PFSK-1 (cell line): ENCODE data around the gene SPHK2.
A peak's percentile ranks its signal among the peaks of the same experiment; 100 is the strongest.

Source experiments
- POLR2AphosphoS5 ChIP-seq: IDR thresholded peaks from 2 replicates; pipeline ENCODE4 v1.6.1; 2012; ENCODE audit warnings: low read depth, mild to moderate bottlenecking, control low read depth, low read length, moderate library complexity
- SIN3A ChIP-seq: IDR thresholded peaks from 2 replicates; pipeline ENCODE4 v1.6.1; 2012; ENCODE audit warnings: mild to moderate bottlenecking, low read length, moderate library complexity, borderline replicate concordance; ENCODE audit not compliant: insufficient read depth
- TAF1 ChIP-seq: IDR thresholded peaks from 2 replicates; pipeline ENCODE4 v1.6.1; 2012; ENCODE audit warnings: low read length, control low read depth, borderline replicate concordance; ENCODE audit not compliant: insufficient read depth
- TF ChIP-seq, protein P1 (sequence below), 2 experiments: IDR thresholded peaks; 2 replicates each; pipeline versions ENCODE4 v1.6.1 to v1.8.0; 2011 to 2012; ENCODE audit warnings: low read depth in 2 of 2, low read length in 2 of 2, control low read depth in 1 of 2, inconsistent platforms in 1 of 2, mild to moderate bottlenecking in 1 of 2, moderate library complexity in 1 of 2; ENCODE audit not compliant: insufficient read depth in 1 of 2

GRCh38 chr19:48638831-48639381 lies 19.6 kb downstream of the SPHK2 start:
- TF ChIP-seq, protein P1, sequence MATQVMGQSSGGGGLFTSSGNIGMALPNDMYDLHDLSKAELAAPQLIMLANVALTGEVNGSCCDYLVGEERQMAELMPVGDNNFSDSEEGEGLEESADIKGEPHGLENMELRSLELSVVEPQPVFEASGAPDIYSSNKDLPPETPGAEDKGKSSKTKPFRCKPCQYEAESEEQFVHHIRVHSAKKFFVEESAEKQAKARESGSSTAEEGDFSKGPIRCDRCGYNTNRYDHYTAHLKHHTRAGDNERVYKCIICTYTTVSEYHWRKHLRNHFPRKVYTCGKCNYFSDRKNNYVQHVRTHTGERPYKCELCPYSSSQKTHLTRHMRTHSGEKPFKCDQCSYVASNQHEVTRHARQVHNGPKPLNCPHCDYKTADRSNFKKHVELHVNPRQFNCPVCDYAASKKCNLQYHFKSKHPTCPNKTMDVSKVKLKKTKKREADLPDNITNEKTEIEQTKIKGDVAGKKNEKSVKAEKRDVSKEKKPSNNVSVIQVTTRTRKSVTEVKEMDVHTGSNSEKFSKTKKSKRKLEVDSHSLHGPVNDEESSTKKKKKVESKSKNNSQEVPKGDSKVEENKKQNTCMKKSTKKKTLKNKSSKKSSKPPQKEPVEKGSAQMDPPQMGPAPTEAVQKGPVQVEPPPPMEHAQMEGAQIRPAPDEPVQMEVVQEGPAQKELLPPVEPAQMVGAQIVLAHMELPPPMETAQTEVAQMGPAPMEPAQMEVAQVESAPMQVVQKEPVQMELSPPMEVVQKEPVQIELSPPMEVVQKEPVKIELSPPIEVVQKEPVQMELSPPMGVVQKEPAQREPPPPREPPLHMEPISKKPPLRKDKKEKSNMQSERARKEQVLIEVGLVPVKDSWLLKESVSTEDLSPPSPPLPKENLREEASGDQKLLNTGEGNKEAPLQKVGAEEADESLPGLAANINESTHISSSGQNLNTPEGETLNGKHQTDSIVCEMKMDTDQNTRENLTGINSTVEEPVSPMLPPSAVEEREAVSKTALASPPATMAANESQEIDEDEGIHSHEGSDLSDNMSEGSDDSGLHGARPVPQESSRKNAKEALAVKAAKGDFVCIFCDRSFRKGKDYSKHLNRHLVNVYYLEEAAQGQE (IDR thresholded peaks at IDR 0.05; ENCODE audit: insufficient read depth in 1 of 2, low read depth in 2 of 2, low read length in 2 of 2) = 0 out of 4 replicates have a peak, but pooled peaks of 1 of the 2 experiments have one; percentile 21
- peak; percentile 98 for TF ChIP-seq POLR2AphosphoS5
- peak; percentile 31; the same call in 1 of the 2 replicates for TF ChIP-seq SIN3A
- TF ChIP-seq TAF1 = peak; percentile 80; the same call in 1 of the 2 replicates
